WTC11 (cell line): ENCODE measurements around the gene EVL. TPM values are rescaled to one million over a fixed set of nuclear protein-coding genes. Genes with fewer than 3 reads are reported as not detected.

Experiments used
- ATAC-seq: fragments of 200-7000 bp; cut with Tn5 transposase; 2 replicates; pipeline ENCODE4 v1.10.0; 2021; ENCODE audit warnings: mild to moderate bottlenecking, moderate library complexity
- CTCF ChIA-PET: fragments of 300-600 bp; sonication (Branson Sonifier 250); formaldehyde crosslinking; loops from one replicate; lab custom pipeline; 2021; ENCODE audit warnings: antibody characterized with exemption; lab: Charles Lee
- POLR2A ChIA-PET: fragments of 350-600 bp; sonication (Branson Sonifier 250); formaldehyde crosslinking; loops from one replicate; lab custom pipeline; 2021; ENCODE audit warnings: antibody characterized with exemption; lab: Charles Lee
- DNase-seq: peaks from one replicate; pipeline ENCODE4 v3.0.0; 2021; ENCODE audit warnings: low spot score
- H3K27ac Mint-ChIP-seq: 2 replicates; pipeline ENCODE4 v1.8.0; 2021; ENCODE audit warnings: mixed read lengths
- H3K27me3 Mint-ChIP-seq: 2 replicates; pipeline ENCODE4 v1.8.0; 2021; ENCODE audit warnings: low read depth, mild to moderate bottlenecking, moderate library complexity, mixed read lengths
- H3K36me3 Mint-ChIP-seq: 2 replicates; pipeline ENCODE4 v1.8.0; 2021; ENCODE audit warnings: mixed read lengths
- H3K4me1 Mint-ChIP-seq: 2 replicates; pipeline ENCODE4 v1.8.0; 2022; ENCODE audit warnings: mixed read lengths
- H3K4me3 Mint-ChIP-seq: 2 replicates; pipeline ENCODE4 v1.8.0; 2021; ENCODE audit warnings: mild to moderate bottlenecking, moderate library complexity, mixed read lengths
- H3K9me3 Mint-ChIP-seq: 2 replicates; pipeline ENCODE4 v1.8.0; 2021; ENCODE audit warnings: mixed read lengths
- ATF1 ChIP-seq: sonication (generic); formaldehyde crosslinking; IDR thresholded peaks from 2 replicates; pipeline ENCODE4 v1.8.1; 2023; ENCODE audit warnings: mild to moderate bottlenecking, moderate library complexity, missing genetic modification reagents
- CREM ChIP-seq: sonication (generic); formaldehyde crosslinking; IDR thresholded peaks from 2 replicates; pipeline ENCODE4 v1.8.1; 2022; ENCODE audit warnings: mild to moderate bottlenecking, missing genetic modification reagents, moderate library complexity
- FOXP1 ChIP-seq: sonication (generic); formaldehyde crosslinking; IDR thresholded peaks from 2 replicates; pipeline ENCODE4 v1.8.0; 2022; ENCODE audit warnings: missing genetic modification reagents, mild to moderate bottlenecking, moderate library complexity, borderline replicate concordance
- GTF2I ChIP-seq: fragments of 250-450 bp; sonication (Bioruptor Pico); conservative IDR thresholded peaks from 2 replicates; pipeline ENCODE4 v1.4.0; 2021; ENCODE audit warnings: mild to moderate bottlenecking
- HMGA2 ChIP-seq: fragments of 250-450 bp; sonication (Bioruptor Pico); IDR thresholded peaks from 2 replicates; pipeline ENCODE4 v1.4.0; 2021; ENCODE audit warnings: mild to moderate bottlenecking, moderate library complexity
- JAZF1 ChIP-seq: fragments of 250-450 bp; sonication (Bioruptor Pico); IDR thresholded peaks from 2 replicates; pipeline ENCODE4 v1.9.0; 2021; ENCODE audit warnings: moderate library complexity, mild to moderate bottlenecking, inconsistent platforms
- NFE2L1 ChIP-seq: sonication (generic); formaldehyde crosslinking; IDR thresholded peaks from 2 replicates; pipeline ENCODE4 v1.8.1; 2023; ENCODE audit warnings: missing genetic modification reagents
- TEAD1 ChIP-seq: sonication (generic); formaldehyde crosslinking; IDR thresholded peaks from 2 replicates; pipeline ENCODE4 v1.8.0; 2022; ENCODE audit warnings: mild to moderate bottlenecking, missing genetic modification reagents
- ZNF219 ChIP-seq: sonication (generic); formaldehyde crosslinking; IDR thresholded peaks from 2 replicates; pipeline ENCODE4 v1.8.0; 2023; ENCODE audit warnings: missing genetic modification reagents, mild to moderate bottlenecking, borderline replicate concordance
- total RNA-seq: library from RNA; stranded (reverse); gene quantifications from 3 replicates; pipeline ENCODE4 v1.2.3, GENCODE V29; 2021
- TF ChIP-seq, protein P1 (sequence below): fragments of 250-450 bp; sonication (Bioruptor Pico); conservative IDR thresholded peaks from 2 replicates; pipeline ENCODE4 v1.9.0; 2021; ENCODE audit warnings: mild to moderate bottlenecking
- TF ChIP-seq, protein P2 (sequence below): fragments of 250-450 bp; sonication (Bioruptor Pico); IDR thresholded peaks from 2 replicates; pipeline ENCODE4 v1.9.0; 2021; ENCODE audit warnings: moderate library complexity, mild to moderate bottlenecking, inconsistent platforms, borderline replicate concordance
- TF ChIP-seq, protein P3 (sequence below): sonication (generic); formaldehyde crosslinking; IDR thresholded peaks from 2 replicates; pipeline ENCODE4 v1.8.0; 2023; ENCODE audit warnings: mild to moderate bottlenecking, missing genetic modification reagents
- TF ChIP-seq, protein P4 (sequence below): sonication (generic); formaldehyde crosslinking; IDR thresholded peaks from 2 replicates; pipeline ENCODE4 v1.8.1; 2022; ENCODE audit warnings: low read depth, mild to moderate bottlenecking, moderate library complexity, missing genetic modification reagents, borderline replicate concordance
- TF ChIP-seq, protein P5 (sequence below): sonication (generic); formaldehyde crosslinking; IDR thresholded peaks from 2 replicates; pipeline ENCODE4 v1.8.1; 2022; ENCODE audit warnings: mild to moderate bottlenecking, missing genetic modification reagents, moderate library complexity, borderline replicate concordance
- TF ChIP-seq, protein P6 (sequence below): sonication (generic); formaldehyde crosslinking; IDR thresholded peaks from 2 replicates; pipeline ENCODE4 v1.8.1; 2023; ENCODE audit warnings: mild to moderate bottlenecking, missing genetic modification reagents, borderline replicate concordance
- TF ChIP-seq, protein P7 (sequence below): sonication (generic); formaldehyde crosslinking; IDR thresholded peaks from 2 replicates; pipeline ENCODE4 v1.8.1; 2023; ENCODE audit warnings: mild to moderate bottlenecking, missing genetic modification reagents, moderate library complexity
- TF ChIP-seq, protein P8 (sequence below): sonication (generic); formaldehyde crosslinking; IDR thresholded peaks from 2 replicates; pipeline ENCODE4 v1.8.1; 2022; ENCODE audit warnings: missing genetic modification reagents, borderline replicate concordance
- TF ChIP-seq, protein P9 (sequence below): fragments of 250-450 bp; sonication (Bioruptor Pico); IDR thresholded peaks from 2 replicates; pipeline ENCODE4 v1.9.0; 2021; ENCODE audit warnings: mild to moderate bottlenecking
- TF ChIP-seq, protein P10 (sequence below): sonication (generic); formaldehyde crosslinking; IDR thresholded peaks from 2 replicates; pipeline ENCODE4 v1.8.0; 2022; ENCODE audit warnings: mild to moderate bottlenecking, missing genetic modification reagents

Gene EVL
- total RNA-seq, 1 experiment from 2014 or later = 60.8 TPM

DNA sequence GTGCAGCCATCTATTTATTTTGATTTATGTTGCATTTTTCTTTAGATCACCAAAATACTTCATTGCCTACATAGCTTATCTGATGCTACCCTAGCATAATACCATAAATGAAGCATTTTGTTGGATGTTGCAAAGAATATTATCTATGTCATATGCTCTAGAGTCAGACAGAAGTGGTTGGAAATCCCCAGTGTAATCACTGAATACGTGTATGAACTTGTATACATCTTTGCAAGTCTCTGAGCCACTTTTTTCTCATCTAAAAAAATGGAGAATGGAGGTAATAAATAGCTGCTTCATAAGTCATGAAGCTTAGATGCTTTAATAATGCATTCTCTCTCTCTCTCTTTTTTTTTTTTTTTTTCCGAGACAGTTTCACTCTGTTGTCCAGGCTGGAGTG is 18.5 kb downstream of the EVL start:
- POLR2A ChIA-PET = no interaction called here
- TF ChIP-seq, protein P1, sequence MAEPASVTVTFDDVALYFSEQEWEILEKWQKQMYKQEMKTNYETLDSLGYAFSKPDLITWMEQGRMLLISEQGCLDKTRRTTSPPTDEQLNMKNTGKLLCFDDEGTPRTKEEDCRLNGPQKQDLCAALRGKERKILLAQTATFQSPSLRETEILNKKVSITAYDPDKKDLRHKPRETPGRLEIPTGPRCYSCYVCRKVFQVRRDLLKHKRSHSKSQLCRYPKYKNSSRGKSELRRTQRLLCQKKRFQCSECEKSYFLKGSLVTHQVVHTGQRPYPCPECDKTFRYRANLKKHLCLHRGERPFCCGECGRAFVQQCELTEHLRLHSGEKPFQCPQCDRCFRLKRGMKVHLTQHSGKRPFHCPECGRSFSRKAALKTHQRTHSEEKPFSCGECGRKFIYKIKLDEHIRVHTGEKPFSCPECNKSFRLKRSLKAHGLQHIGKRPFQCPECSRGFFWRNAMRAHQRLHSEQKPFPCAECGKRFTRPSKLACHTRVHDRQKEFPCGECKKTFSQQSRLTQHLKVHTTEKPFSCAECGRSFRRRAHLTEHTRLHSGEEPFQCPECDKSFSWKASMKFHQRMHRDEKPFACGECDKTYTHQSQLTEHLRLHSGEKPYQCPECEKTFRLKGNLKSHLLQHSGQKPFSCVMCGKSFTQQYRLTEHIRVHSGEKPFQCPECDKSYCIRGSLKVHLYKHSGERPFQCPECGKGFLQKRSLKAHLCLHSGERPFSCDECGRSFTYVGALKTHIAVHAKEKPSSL (CRISPR knock-in tag) = no peak
- TF ChIP-seq, protein P2, sequence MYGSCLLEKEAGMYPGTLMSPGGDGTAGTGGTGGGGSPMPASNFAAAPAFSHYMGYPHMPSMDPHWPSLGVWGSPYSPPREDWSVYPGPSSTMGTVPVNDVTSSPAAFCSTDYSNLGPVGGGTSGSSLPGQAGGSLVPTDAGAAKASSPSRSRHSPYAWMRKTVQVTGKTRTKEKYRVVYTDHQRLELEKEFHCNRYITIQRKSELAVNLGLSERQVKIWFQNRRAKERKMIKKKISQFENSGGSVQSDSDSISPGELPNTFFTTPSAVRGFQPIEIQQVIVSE (CRISPR knock-in tag) = no peak
- TF ChIP-seq, protein P3, sequence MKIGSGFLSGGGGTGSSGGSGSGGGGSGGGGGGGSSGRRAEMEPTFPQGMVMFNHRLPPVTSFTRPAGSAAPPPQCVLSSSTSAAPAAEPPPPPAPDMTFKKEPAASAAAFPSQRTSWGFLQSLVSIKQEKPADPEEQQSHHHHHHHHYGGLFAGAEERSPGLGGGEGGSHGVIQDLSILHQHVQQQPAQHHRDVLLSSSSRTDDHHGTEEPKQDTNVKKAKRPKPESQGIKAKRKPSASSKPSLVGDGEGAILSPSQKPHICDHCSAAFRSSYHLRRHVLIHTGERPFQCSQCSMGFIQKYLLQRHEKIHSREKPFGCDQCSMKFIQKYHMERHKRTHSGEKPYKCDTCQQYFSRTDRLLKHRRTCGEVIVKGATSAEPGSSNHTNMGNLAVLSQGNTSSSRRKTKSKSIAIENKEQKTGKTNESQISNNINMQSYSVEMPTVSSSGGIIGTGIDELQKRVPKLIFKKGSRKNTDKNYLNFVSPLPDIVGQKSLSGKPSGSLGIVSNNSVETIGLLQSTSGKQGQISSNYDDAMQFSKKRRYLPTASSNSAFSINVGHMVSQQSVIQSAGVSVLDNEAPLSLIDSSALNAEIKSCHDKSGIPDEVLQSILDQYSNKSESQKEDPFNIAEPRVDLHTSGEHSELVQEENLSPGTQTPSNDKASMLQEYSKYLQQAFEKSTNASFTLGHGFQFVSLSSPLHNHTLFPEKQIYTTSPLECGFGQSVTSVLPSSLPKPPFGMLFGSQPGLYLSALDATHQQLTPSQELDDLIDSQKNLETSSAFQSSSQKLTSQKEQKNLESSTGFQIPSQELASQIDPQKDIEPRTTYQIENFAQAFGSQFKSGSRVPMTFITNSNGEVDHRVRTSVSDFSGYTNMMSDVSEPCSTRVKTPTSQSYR (CRISPR knock-in tag) = no peak
- TF ChIP-seq, protein P4, sequence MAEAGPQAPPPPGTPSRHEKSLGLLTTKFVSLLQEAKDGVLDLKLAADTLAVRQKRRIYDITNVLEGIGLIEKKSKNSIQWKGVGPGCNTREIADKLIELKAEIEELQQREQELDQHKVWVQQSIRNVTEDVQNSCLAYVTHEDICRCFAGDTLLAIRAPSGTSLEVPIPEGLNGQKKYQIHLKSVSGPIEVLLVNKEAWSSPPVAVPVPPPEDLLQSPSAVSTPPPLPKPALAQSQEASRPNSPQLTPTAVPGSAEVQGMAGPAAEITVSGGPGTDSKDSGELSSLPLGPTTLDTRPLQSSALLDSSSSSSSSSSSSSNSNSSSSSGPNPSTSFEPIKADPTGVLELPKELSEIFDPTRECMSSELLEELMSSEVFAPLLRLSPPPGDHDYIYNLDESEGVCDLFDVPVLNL = no peak
- TF ChIP-seq FOXP1 (no peak), NFE2L1 (CRISPR knock-in tag) (no peak), CREM (no peak), GTF2I (CRISPR knock-in tag) (no peak), HMGA2 (no peak), ATF1 (CRISPR knock-in tag) (no peak), ZNF219 (no peak), JAZF1 (CRISPR knock-in tag) (no peak), TEAD1 (no peak)
- TF ChIP-seq, protein P5, sequence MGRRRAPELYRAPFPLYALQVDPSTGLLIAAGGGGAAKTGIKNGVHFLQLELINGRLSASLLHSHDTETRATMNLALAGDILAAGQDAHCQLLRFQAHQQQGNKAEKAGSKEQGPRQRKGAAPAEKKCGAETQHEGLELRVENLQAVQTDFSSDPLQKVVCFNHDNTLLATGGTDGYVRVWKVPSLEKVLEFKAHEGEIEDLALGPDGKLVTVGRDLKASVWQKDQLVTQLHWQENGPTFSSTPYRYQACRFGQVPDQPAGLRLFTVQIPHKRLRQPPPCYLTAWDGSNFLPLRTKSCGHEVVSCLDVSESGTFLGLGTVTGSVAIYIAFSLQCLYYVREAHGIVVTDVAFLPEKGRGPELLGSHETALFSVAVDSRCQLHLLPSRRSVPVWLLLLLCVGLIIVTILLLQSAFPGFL (CRISPR knock-in tag) = no peak
- TF ChIP-seq, protein P6, sequence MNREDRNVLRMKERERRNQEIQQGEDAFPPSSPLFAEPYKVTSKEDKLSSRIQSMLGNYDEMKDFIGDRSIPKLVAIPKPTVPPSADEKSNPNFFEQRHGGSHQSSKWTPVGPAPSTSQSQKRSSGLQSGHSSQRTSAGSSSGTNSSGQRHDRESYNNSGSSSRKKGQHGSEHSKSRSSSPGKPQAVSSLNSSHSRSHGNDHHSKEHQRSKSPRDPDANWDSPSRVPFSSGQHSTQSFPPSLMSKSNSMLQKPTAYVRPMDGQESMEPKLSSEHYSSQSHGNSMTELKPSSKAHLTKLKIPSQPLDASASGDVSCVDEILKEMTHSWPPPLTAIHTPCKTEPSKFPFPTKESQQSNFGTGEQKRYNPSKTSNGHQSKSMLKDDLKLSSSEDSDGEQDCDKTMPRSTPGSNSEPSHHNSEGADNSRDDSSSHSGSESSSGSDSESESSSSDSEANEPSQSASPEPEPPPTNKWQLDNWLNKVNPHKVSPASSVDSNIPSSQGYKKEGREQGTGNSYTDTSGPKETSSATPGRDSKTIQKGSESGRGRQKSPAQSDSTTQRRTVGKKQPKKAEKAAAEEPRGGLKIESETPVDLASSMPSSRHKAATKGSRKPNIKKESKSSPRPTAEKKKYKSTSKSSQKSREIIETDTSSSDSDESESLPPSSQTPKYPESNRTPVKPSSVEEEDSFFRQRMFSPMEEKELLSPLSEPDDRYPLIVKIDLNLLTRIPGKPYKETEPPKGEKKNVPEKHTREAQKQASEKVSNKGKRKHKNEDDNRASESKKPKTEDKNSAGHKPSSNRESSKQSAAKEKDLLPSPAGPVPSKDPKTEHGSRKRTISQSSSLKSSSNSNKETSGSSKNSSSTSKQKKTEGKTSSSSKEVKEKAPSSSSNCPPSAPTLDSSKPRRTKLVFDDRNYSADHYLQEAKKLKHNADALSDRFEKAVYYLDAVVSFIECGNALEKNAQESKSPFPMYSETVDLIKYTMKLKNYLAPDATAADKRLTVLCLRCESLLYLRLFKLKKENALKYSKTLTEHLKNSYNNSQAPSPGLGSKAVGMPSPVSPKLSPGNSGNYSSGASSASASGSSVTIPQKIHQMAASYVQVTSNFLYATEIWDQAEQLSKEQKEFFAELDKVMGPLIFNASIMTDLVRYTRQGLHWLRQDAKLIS (CRISPR knock-in tag) = no peak
- TF ChIP-seq, protein P7, sequence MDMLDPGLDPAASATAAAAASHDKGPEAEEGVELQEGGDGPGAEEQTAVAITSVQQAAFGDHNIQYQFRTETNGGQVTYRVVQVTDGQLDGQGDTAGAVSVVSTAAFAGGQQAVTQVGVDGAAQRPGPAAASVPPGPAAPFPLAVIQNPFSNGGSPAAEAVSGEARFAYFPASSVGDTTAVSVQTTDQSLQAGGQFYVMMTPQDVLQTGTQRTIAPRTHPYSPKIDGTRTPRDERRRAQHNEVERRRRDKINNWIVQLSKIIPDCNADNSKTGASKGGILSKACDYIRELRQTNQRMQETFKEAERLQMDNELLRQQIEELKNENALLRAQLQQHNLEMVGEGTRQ (CRISPR knock-in tag) = no peak
- TF ChIP-seq, protein P8, sequence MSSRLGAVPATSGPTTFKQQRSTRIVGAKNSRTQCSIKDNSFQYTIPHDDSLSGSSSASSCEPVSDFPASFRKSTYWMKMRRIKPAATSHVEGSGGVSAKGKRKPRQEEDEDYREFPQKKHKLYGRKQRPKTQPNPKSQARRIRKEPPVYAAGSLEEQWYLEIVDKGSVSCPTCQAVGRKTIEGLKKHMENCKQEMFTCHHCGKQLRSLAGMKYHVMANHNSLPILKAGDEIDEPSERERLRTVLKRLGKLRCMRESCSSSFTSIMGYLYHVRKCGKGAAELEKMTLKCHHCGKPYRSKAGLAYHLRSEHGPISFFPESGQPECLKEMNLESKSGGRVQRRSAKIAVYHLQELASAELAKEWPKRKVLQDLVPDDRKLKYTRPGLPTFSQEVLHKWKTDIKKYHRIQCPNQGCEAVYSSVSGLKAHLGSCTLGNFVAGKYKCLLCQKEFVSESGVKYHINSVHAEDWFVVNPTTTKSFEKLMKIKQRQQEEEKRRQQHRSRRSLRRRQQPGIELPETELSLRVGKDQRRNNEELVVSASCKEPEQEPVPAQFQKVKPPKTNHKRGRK = no peak
- TF ChIP-seq, protein P9, sequence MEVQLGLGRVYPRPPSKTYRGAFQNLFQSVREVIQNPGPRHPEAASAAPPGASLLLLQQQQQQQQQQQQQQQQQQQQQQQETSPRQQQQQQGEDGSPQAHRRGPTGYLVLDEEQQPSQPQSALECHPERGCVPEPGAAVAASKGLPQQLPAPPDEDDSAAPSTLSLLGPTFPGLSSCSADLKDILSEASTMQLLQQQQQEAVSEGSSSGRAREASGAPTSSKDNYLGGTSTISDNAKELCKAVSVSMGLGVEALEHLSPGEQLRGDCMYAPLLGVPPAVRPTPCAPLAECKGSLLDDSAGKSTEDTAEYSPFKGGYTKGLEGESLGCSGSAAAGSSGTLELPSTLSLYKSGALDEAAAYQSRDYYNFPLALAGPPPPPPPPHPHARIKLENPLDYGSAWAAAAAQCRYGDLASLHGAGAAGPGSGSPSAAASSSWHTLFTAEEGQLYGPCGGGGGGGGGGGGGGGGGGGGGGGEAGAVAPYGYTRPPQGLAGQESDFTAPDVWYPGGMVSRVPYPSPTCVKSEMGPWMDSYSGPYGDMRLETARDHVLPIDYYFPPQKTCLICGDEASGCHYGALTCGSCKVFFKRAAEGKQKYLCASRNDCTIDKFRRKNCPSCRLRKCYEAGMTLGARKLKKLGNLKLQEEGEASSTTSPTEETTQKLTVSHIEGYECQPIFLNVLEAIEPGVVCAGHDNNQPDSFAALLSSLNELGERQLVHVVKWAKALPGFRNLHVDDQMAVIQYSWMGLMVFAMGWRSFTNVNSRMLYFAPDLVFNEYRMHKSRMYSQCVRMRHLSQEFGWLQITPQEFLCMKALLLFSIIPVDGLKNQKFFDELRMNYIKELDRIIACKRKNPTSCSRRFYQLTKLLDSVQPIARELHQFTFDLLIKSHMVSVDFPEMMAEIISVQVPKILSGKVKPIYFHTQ (CRISPR knock-in tag) = no peak
- TF ChIP-seq, protein P10, sequence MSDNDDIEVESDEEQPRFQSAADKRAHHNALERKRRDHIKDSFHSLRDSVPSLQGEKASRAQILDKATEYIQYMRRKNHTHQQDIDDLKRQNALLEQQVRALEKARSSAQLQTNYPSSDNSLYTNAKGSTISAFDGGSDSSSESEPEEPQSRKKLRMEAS (CRISPR knock-in tag) = no peak
- TF ChIP-seq, all 79 proteins: peak for 0
- Mint-ChIP-seq H3K36me3 (peaks cover 6% of the 10 kb centered on the region; the same call in 1 of the 2 replicates), H3K4me1 (peaks cover 17% of the 10 kb centered on the region), H3K9me3 (no peaks in the 10 kb centered on the region), H3K27me3 (no peaks in the 10 kb centered on the region), H3K27ac (no peak overlapping the region), H3K4me3 (no peak overlapping the region)
- DNase-seq = no peak
- CTCF ChIA-PET = interaction anchor here (1.5 to 1.9 kb wide), 2 partner anchors 25 to 100 kb away, joined by 3 to 6 read pairs; no protein-coding TSS in a partner anchor
- no peak for ATAC-seq
